Peyer's patch (tissue), 4 donors: ENCODE results near the gene GRM3.

ENCODE experiments used
- CTCF ChIP-seq, 6 experiments: fragments of 450-650 bp in 4 of 6; fragments of 200-600 bp in 2 of 6; sonication (generic) in 1 of 6; IDR thresholded peaks; one replicate each; pipeline ENCODE4 v1.5.1; 2017 to 2019; ENCODE audit warnings: antibody characterized with exemption in 6 of 6, mild to moderate bottlenecking in 3 of 6, moderate library complexity in 1 of 6
- POLR2A ChIP-seq, 2 donors: fragments of 450-650 bp; IDR thresholded peaks; one replicate each; pipeline ENCODE4 v1.5.1; 2017; ENCODE audit warnings: antibody characterized with exemption in 2 of 2, mild to moderate bottlenecking in 2 of 2, moderate library complexity in 2 of 2

GRCh38 chr7:86773309-86773708 lies 129.6 kb downstream of the GRM3 start:
- no peak for TF ChIP-seq CTCF (IDR thresholded peaks at IDR 0.05)
- TF ChIP-seq POLR2A (IDR thresholded peaks at IDR 0.05): no peak
